K562 (cell line): ENCODE results near the gene FRMD4A. TPM values are rescaled to one million over a fixed set of nuclear protein-coding genes. Genes with fewer than 3 reads are reported as not detected.
"Not testable (repeated sequence)": the region's sequence is repeated elsewhere in the genome, so short reads cannot be mapped to it uniquely, and the experiment has no call there.

Experiments used
- ATAC-seq: fragments of 200-7000 bp; cut with Tn5 transposase; 3 replicates; pipeline ENCODE4 v1.9.1; 2020; ENCODE audit warnings: moderate library complexity
- BruUV-seq: library from RNA; stranded (reverse); fragments of 400-500 nt; replicated peaks from 2 replicates; lab custom pipeline; 2021; lab: Mats Ljungman, UMichigan
- CTCF ChIA-PET: fragments of 300-600 bp; formaldehyde crosslinking; extraction: SDS; loops from one replicate; lab custom pipeline; 2021; ENCODE audit warnings: low intra/inter-chr PET ratio; lab: Yijun Ruan, JAX
- POLR2A ChIA-PET: fragments of 300-600, 350-650 bp; sonication (Branson Sonifier 250); formaldehyde crosslinking; extraction: SDS; loops from one replicate; lab custom pipeline; 2021; ENCODE audit warnings: antibody characterized with exemption, inconsistent platforms; lab: Yijun Ruan, JAX
- DNase-seq, 4 experiments: peaks; one replicate each; pipeline versions ENCODE4 v3.0.0 to v3.0.0-alpha.2; 2011 to 2018; ENCODE audit warnings: low spot score in 3 of 4, mixed read lengths in 3 of 4; ENCODE audit errors: extremely low read depth in 1 of 4
- FAIRE-seq: peaks from 2 replicates; lab custom pipeline; 2011; peaks lifted over from hg19 to GRCh38; lab: Jason Lieb, UNC
- H2AFZ ChIP-seq: 2 replicates; pipeline ENCODE4 v1.6.0; 2011; ENCODE audit warnings: low read depth, low read length, control low read depth, inconsistent platforms
- H3K27ac ChIP-seq: fragments of 200-600 bp; 3 replicates; pipeline ENCODE4 v1.8.0; 2011; ENCODE audit warnings: low read depth, mild to moderate bottlenecking, control low read depth, inconsistent platforms, low read length, moderate library complexity, mixed read lengths; ENCODE audit errors: extremely low read depth
- H3K27me3 ChIP-seq, 2 experiments: fragments of 300-600 bp in 1 of 2; 2 replicates in 1 of 2; 3 replicates in 1 of 2; pipeline versions ENCODE4 v1.6.0 to v1.8.0; 2011; ENCODE audit warnings: inconsistent platforms in 2 of 2, low read length in 2 of 2, mild to moderate bottlenecking in 1 of 2, mixed read lengths in 1 of 2, moderate library complexity in 1 of 2; ENCODE audit not compliant: control insufficient read depth in 2 of 2, insufficient read depth in 2 of 2
- H3K36me3 ChIP-seq: fragments of 300-600 bp; 3 replicates; pipeline ENCODE4 v1.8.0; 2011; ENCODE audit warnings: mild to moderate bottlenecking, low read length, inconsistent platforms; ENCODE audit not compliant: control insufficient read depth, insufficient read depth
- H3K4me1 ChIP-seq, 2 experiments: fragments of 200-600 bp in 1 of 2; replicated peaks in 1 of 2; 2 replicates in 1 of 2; 3 replicates in 1 of 2; pipeline versions ENCODE4 v1.5.1 to v1.8.0; 2011; ENCODE audit warnings: inconsistent platforms in 2 of 2, low read length in 2 of 2, mild to moderate bottlenecking in 1 of 2, mixed read lengths in 1 of 2, moderate library complexity in 1 of 2; ENCODE audit not compliant: control insufficient read depth in 2 of 2, insufficient read depth in 2 of 2
- H3K4me2 ChIP-seq: 2 replicates; pipeline ENCODE4 v1.6.1; 2011; ENCODE audit warnings: low read length, control low read depth, inconsistent platforms, mixed read lengths; ENCODE audit not compliant: insufficient read depth
- H3K4me3 ChIP-seq: fragments of 200-600 bp; sonication (generic), shearing (Covaris generic); 2 replicates; pipeline ENCODE4 v1.5.1; 2016; ENCODE audit warnings: control low read depth, inconsistent platforms
- H3K79me2 ChIP-seq: fragments of 200-600 bp; 3 replicates; pipeline ENCODE4 v1.8.0; 2011; ENCODE audit warnings: low read length, inconsistent platforms; ENCODE audit not compliant: control insufficient read depth, insufficient read depth
- H3K9ac ChIP-seq, 2 experiments: 2 replicates each; pipeline versions ENCODE4 v1.6.0 to v1.6.1; 2011; ENCODE audit warnings: low read depth in 2 of 2, low read length in 2 of 2, control low read depth in 1 of 2, inconsistent platforms in 1 of 2, mild to moderate bottlenecking in 1 of 2, mixed read lengths in 1 of 2; ENCODE audit not compliant: insufficient read depth in 1 of 2
- H3K9me1 ChIP-seq: one replicate; pipeline ENCODE4 v1.6.0; 2011; ENCODE audit warnings: inconsistent platforms, mild to moderate bottlenecking, low read length, moderate library complexity; ENCODE audit not compliant: control insufficient read depth, insufficient read depth
- H3K9me3 ChIP-seq: replicated peaks from 2 replicates; pipeline ENCODE4 v1.5.1; 2011; ENCODE audit warnings: low read depth, low read length, inconsistent platforms; ENCODE audit not compliant: control insufficient read depth, insufficient read depth
- H4K20me1 ChIP-seq: replicated peaks from 2 replicates; pipeline ENCODE4 v1.6.1; 2011; ENCODE audit warnings: low read length, inconsistent platforms, mixed read lengths; ENCODE audit not compliant: control insufficient read depth, insufficient read depth
- ARID4B ChIP-seq: sonication (generic); formaldehyde crosslinking; IDR thresholded peaks from 2 replicates; pipeline ENCODE4 v1.8.0; 2022; ENCODE audit warnings: mild to moderate bottlenecking, missing genetic modification reagents
- BRD4 ChIP-seq: fragments of 200-600 bp; sonication (generic); IDR thresholded peaks from 2 replicates; pipeline ENCODE4 v1.6.1; 2017; ENCODE audit warnings: inconsistent platforms
- BRD9 ChIP-seq: fragments of 450-650 bp; IDR thresholded peaks from 2 replicates; pipeline ENCODE4 v1.6.1; 2018; ENCODE audit warnings: low read depth; ENCODE audit not compliant: partially characterized antibody
- MAFG ChIP-seq: fragments of 450-650 bp; conservative IDR thresholded peaks from 2 replicates; pipeline ENCODE4 v1.6.1; 2016; ENCODE audit warnings: missing genetic modification characterization, missing compliant biosample characterization
- RBFOX2 ChIP-seq: fragments of 200-400 bp; formaldehyde crosslinking; IDR thresholded peaks from 2 replicates; pipeline ENCODE4 v1.6.1; 2017; ENCODE audit warnings: low read depth, mild to moderate bottlenecking, low read length, moderate library complexity
- SMARCC2 ChIP-seq: fragments of 450-650 bp; IDR thresholded peaks from 2 replicates; pipeline ENCODE4 v1.6.1; 2017; ENCODE audit warnings: antibody characterized with exemption, moderate library complexity, mild to moderate bottlenecking, low read depth
- ZNF316 ChIP-seq: fragments of 450-650 bp; IDR thresholded peaks from 2 replicates; pipeline ENCODE4 v1.6.1; 2016
- ZNF408 ChIP-seq: fragments of 250-450 bp; sonication (Bioruptor Pico); IDR thresholded peaks from 2 replicates; pipeline ENCODE4 v1.4.0; 2020; ENCODE audit warnings: low read depth, mild to moderate bottlenecking, moderate library complexity
- ZNF561 ChIP-seq: fragments of 450-650 bp; formaldehyde crosslinking; conservative IDR thresholded peaks from 2 replicates; pipeline ENCODE4 v1.4.0; 2020; ENCODE audit warnings: mild to moderate bottlenecking, moderate library complexity
- whole genome bisulfite sequencing: fragments of 100-300 bp; shearing (Covaris generic); methylation state at CpG from one replicate; pipeline ENCODE4 v1.1.6; 2016; ENCODE audit warnings: low coverage, mixed read lengths; ENCODE audit not compliant: insufficient coverage; ENCODE audit errors: missing lambda C conversion rate; 5-methylcytosine and 5-hydroxymethylcytosine counted together
- in situ Hi-C: fragments of 300-500 bp; cut with MboI; formaldehyde crosslinking; loops from 4 replicates; pipeline ENCODE4 v1.15.0; 2018; ENCODE audit warnings: inconsistent platforms, mixed read lengths
- intact Hi-C: fragments of 100-400 bp; cut with micrococcal nuclease; formaldehyde crosslinking; loops from 2 replicates; pipeline ENCODE4 v1.14.2; 2022
- polyA plus RNA-seq, 8 experiments: library from polyadenylated mRNA; depleted of rRNA in 4 of 8; stranded (reverse) in 5 of 8; unstranded in 3 of 8; fragments of >200 nt; fragmentation: Nextera tagmentation in 2 of 8; fragmentation: Illumina TruSeq in 1 of 8; extraction: Ambion mirVana in 2 of 8; extraction: Trizol in 1 of 8; gene quantifications; 2 replicates each; pipeline versions ENCODE4 v1.2.1 to v1.2.3, GENCODE V29; 2011 to 2014; ENCODE audit warnings: inconsistent platforms in 1 of 8, missing spikeins in 1 of 8
- total RNA-seq, 7 experiments: library from RNA; depleted of rRNA in 6 of 7; stranded (reverse); fragments of >200 nt in 6 of 7; fragmentation: Illumina TruSeq in 2 of 7; extraction: Trizol in 2 of 7; gene quantifications; 2 replicates each; pipeline versions ENCODE4 v1.2.1 to v1.2.3, GENCODE V29; 2011 to 2021; ENCODE audit warnings: low replicate concordance in 1 of 7

The FRMD4A gene
- total and polyA plus RNA-seq, 9 of the 15 experiments (the other 6 are each of a cell fraction or from before 2014, with no cell fraction given), result 0.80 to 5.2 (median 3.0) TPM

- no peaks in the 10 kb centered on the region for H3K9me1 ChIP-seq
- no peaks in the 10 kb centered on the region for H3K9me3 ChIP-seq
- FAIRE-seq, result no peak
- H3K4me2 ChIP-seq, result no peak overlapping the region
- ChIA-PET CTCF (no interaction called here), POLR2A (interaction anchor here (1.3 kb wide), 1 partner anchor 12 kb away, joined by 3 read pairs; no protein-coding TSS in a partner anchor)
- intact Hi-C loops (no loop called here), in situ Hi-C loops (no loop called here)
- no peak overlapping the region for H2AFZ ChIP-seq
- peaks cover 8 to 31% of the 10 kb centered on the region in 2 experiments; a peak in 4 of 5 replicates for H3K27me3 ChIP-seq
- H3K9ac ChIP-seq, result no peak overlapping the region
- H3K36me3 ChIP-seq, result no peaks in the 10 kb centered on the region
- no peak overlapping the region for H3K4me3 ChIP-seq
- DNase-seq, result no peak
- H3K27ac ChIP-seq, result no peak overlapping the region
- no TSS peak for BruUV-seq
- TF ChIP-seq RBFOX2 (no peak), MAFG (no peak), ZNF561 (no peak), SMARCC2 (no peak), ZNF316 (no peak), BRD4 (no peak), BRD9 (no peak), ZNF408 (CRISPR knock-in tag) (no peak), ARID4B (CRISPR knock-in tag) (no peak)
- H4K20me1 ChIP-seq, result no peaks in the 10 kb centered on the region
- H3K4me1 ChIP-seq, result no peaks in the 10 kb centered on the region
- ATAC-seq, result no peak
- WGBS, result 1% methylated on average over 10 of the region's 12 CpGs
- H3K79me2 ChIP-seq, result no peaks in the 10 kb centered on the region
Observed at GRCh38 chr10:13865758-13866491, 464.8 kb downstream of the FRMD4A start.

DNA sequence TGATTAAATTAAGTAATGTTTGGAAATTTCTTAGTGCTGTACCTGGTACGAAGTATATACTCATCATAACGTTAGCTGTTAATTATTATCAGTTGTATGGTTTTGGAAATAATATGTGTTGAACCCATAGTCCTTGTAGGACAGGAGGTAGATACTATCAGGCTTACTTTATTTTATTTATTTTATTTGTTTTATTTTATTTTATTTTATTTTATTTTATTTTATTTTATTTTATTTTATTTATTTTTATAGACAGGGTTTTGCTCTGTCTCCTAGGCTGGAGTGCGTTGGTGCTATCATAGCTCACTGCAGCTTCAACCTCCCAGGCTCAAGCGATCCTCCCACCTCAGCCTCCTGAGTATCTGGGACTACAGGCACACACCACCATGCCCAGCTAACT is 465.5 kb downstream of the FRMD4A start:
- ATAC-seq, intact Hi-C loops, H3K9me1 ChIP-seq, BruUV-seq, H3K27ac ChIP-seq, H3K9me3 ChIP-seq, H3K9ac ChIP-seq, H3K4me1 ChIP-seq, H3K4me3 ChIP-seq, FAIRE-seq, DNase-seq, H3K79me2 ChIP-seq, CTCF ChIA-PET, H2AFZ ChIP-seq, in situ Hi-C loops, H3K36me3 ChIP-seq, H3K4me2 ChIP-seq, H4K20me1 ChIP-seq: not testable (repeated sequence)
- POLR2A ChIA-PET, result interaction anchor here (1.3 kb wide), 1 partner anchor 13 kb away, joined by 3 read pairs; no protein-coding TSS in a partner anchor
- 0% methylated on average over 4 of the region's 4 CpGs for WGBS
- H3K27me3 ChIP-seq, result peaks cover 10 to 28% of the 10 kb centered on the region in 2 experiments
